ENCODE measurements around the gene ANLN.

Gene ANLN

GRCh38 chr7:36366718-36367560, 22.7 kb upstream of the ANLN start (continued):
- TF ChIP-seq, protein P1, sequence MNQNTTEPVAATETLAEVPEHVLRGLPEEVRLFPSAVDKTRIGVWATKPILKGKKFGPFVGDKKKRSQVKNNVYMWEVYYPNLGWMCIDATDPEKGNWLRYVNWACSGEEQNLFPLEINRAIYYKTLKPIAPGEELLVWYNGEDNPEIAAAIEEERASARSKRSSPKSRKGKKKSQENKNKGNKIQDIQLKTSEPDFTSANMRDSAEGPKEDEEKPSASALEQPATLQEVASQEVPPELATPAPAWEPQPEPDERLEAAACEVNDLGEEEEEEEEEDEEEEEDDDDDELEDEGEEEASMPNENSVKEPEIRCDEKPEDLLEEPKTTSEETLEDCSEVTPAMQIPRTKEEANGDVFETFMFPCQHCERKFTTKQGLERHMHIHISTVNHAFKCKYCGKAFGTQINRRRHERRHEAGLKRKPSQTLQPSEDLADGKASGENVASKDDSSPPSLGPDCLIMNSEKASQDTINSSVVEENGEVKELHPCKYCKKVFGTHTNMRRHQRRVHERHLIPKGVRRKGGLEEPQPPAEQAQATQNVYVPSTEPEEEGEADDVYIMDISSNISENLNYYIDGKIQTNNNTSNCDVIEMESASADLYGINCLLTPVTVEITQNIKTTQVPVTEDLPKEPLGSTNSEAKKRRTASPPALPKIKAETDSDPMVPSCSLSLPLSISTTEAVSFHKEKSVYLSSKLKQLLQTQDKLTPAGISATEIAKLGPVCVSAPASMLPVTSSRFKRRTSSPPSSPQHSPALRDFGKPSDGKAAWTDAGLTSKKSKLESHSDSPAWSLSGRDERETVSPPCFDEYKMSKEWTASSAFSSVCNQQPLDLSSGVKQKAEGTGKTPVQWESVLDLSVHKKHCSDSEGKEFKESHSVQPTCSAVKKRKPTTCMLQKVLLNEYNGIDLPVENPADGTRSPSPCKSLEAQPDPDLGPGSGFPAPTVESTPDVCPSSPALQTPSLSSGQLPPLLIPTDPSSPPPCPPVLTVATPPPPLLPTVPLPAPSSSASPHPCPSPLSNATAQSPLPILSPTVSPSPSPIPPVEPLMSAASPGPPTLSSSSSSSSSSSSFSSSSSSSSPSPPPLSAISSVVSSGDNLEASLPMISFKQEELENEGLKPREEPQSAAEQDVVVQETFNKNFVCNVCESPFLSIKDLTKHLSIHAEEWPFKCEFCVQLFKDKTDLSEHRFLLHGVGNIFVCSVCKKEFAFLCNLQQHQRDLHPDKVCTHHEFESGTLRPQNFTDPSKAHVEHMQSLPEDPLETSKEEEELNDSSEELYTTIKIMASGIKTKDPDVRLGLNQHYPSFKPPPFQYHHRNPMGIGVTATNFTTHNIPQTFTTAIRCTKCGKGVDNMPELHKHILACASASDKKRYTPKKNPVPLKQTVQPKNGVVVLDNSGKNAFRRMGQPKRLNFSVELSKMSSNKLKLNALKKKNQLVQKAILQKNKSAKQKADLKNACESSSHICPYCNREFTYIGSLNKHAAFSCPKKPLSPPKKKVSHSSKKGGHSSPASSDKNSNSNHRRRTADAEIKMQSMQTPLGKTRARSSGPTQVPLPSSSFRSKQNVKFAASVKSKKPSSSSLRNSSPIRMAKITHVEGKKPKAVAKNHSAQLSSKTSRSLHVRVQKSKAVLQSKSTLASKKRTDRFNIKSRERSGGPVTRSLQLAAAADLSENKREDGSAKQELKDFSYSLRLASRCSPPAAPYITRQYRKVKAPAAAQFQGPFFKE (tag by site-specific recombination; IDR thresholded peaks at IDR 0.05; ENCODE audit: borderline replicate concordance), result no peak
- TF ChIP-seq SCRT2 (tag by site-specific recombination; IDR thresholded peaks at IDR 0.05), result no peak
- no peak for TF ChIP-seq AEBP2 (tag by site-specific recombination; IDR thresholded peaks at IDR 0.05; ENCODE audit: borderline replicate concordance)
- TF ChIP-seq, protein P2, sequence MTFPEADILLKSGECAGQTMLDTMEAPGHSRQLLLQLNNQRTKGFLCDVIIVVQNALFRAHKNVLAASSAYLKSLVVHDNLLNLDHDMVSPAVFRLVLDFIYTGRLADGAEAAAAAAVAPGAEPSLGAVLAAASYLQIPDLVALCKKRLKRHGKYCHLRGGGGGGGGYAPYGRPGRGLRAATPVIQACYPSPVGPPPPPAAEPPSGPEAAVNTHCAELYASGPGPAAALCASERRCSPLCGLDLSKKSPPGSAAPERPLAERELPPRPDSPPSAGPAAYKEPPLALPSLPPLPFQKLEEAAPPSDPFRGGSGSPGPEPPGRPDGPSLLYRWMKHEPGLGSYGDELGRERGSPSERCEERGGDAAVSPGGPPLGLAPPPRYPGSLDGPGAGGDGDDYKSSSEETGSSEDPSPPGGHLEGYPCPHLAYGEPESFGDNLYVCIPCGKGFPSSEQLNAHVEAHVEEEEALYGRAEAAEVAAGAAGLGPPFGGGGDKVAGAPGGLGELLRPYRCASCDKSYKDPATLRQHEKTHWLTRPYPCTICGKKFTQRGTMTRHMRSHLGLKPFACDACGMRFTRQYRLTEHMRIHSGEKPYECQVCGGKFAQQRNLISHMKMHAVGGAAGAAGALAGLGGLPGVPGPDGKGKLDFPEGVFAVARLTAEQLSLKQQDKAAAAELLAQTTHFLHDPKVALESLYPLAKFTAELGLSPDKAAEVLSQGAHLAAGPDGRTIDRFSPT (tag by site-specific recombination; IDR thresholded peaks at IDR 0.05), result peak; percentile 71; the same call in 1 of the 2 replicates
- TF ChIP-seq, protein P3, sequence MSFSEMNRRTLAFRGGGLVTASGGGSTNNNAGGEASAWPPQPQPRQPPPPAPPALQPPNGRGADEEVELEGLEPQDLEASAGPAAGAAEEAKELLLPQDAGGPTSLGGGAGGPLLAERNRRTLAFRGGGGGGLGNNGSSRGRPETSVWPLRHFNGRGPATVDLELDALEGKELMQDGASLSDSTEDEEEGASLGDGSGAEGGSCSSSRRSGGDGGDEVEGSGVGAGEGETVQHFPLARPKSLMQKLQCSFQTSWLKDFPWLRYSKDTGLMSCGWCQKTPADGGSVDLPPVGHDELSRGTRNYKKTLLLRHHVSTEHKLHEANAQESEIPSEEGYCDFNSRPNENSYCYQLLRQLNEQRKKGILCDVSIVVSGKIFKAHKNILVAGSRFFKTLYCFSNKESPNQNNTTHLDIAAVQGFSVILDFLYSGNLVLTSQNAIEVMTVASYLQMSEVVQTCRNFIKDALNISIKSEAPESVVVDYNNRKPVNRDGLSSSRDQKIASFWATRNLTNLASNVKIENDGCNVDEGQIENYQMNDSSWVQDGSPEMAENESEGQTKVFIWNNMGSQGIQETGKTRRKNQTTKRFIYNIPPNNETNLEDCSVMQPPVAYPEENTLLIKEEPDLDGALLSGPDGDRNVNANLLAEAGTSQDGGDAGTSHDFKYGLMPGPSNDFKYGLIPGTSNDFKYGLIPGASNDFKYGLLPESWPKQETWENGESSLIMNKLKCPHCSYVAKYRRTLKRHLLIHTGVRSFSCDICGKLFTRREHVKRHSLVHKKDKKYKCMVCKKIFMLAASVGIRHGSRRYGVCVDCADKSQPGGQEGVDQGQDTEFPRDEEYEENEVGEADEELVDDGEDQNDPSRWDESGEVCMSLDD (tag by site-specific recombination; IDR thresholded peaks at IDR 0.05), result no peak
- peak; percentile 41; the same call in 1 of the 2 replicates for TF ChIP-seq ZNF2 (tag by site-specific recombination; IDR thresholded peaks at IDR 0.05)
- TF ChIP-seq ZNF514 (tag by site-specific recombination; IDR thresholded peaks at IDR 0.05), result no peak
- no peak for TF ChIP-seq ZNF600 (tag by site-specific recombination; IDR thresholded peaks at IDR 0.05)
- no peak for TF ChIP-seq ZNF175 (tag by site-specific recombination; IDR thresholded peaks at IDR 0.05)
- TF ChIP-seq ZNF280D (tag by site-specific recombination; IDR thresholded peaks at IDR 0.05), result no peak
- peak; percentile 66 for TF ChIP-seq GLIS1 (tag by site-specific recombination; IDR thresholded peaks at IDR 0.05)
- TF ChIP-seq, protein P4, sequence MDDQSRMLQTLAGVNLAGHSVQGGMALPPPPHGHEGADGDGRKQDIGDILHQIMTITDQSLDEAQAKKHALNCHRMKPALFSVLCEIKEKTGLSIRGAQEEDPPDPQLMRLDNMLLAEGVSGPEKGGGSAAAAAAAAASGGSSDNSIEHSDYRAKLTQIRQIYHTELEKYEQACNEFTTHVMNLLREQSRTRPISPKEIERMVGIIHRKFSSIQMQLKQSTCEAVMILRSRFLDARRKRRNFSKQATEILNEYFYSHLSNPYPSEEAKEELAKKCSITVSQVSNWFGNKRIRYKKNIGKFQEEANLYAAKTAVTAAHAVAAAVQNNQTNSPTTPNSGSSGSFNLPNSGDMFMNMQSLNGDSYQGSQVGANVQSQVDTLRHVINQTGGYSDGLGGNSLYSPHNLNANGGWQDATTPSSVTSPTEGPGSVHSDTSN (CRISPR knock-in tag; IDR thresholded peaks at IDR 0.05), result no peak
- no peak for TF ChIP-seq ZNF433 (tag by site-specific recombination; IDR thresholded peaks at IDR 0.05; ENCODE audit: low read depth)
- TF ChIP-seq ZNF596 (tag by site-specific recombination; IDR thresholded peaks at IDR 0.05), result no peak
- no peak for TF ChIP-seq SALL2 (tag by site-specific recombination; IDR thresholded peaks at IDR 0.05; ENCODE audit: borderline replicate concordance)
- TF ChIP-seq, protein P5, sequence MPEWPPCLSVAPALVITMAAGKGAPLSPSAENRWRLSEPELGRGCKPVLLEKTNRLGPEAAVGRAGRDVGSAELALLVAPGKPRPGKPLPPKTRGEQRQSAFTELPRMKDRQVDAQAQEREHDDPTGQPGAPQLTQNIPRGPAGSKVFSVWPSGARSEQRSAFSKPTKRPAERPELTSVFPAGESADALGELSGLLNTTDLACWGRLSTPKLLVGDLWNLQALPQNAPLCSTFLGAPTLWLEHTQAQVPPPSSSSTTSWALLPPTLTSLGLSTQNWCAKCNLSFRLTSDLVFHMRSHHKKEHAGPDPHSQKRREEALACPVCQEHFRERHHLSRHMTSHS (tag by site-specific recombination; IDR thresholded peaks at IDR 0.05), result no peak
- no peak for TF ChIP-seq ZNF513 (tag by site-specific recombination; IDR thresholded peaks at IDR 0.05)
- peak; percentile 66 for TF ChIP-seq ZNF341 (tag by site-specific recombination; IDR thresholded peaks at IDR 0.05; ENCODE audit: low read depth)

Data from HEK293 (cell line).